Measurements from ENCODE around the gene SNHG17.

The SNHG17 gene

DNA sequence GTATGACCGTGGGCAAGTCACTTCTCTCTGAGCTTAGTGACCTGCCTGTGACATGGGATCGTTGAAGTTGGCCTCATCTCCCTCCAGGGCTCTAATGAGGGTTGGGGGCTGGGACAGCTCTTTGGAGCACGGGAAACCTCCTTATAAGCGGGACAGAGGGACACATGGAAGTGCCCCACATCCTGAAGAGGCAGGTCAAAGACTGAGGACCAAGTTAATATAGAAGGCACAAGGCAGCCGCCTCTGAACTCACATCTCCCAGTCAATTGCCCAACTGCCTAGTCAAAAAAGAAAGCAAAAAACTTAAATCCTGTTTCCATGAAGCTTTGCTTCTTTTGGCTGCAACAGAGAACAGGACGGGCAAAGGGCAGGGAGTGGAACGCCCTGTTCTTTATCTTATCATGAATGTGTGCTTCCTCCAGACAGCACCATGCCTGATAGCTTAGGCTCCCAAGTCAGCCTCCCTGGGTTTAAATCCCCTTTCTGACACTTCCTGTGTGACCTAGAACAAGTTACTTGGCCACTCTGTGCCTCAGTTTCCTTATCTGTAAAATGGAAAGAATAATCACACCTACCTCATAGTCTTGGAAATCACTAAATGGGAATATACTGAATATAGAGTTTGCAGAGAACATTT lies 61.8 kb downstream of the SNHG17 start:
- no peak for DNase-seq (ENCODE audit: low read depth)

DNA sequence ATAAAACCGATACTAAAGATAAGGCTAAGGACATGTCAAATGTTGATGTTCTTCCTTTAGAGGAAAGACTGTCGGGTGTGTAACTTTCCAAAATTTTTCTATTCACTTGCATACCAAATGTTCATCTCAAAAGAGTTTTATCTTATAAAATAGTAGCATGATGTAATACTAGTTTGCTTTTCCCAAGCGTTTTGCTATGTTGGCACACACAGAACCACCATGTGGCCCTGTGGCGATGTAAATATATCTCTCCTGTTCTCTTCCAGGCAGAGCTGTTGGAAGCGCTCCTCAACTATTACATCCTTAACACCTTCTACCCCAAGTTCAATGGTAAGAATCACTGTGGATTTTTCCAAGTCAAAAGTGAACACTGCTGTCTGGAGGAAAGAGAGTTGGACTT lies 62.3 kb downstream of the SNHG17 start:
- no peak for DNase-seq (ENCODE audit: low read depth)
